HG02798 (cell line): ENCODE measurements around the gene RGS10.
"Not testable (repeated sequence)": the region's sequence is repeated elsewhere in the genome, so short reads cannot be mapped to it uniquely, and the experiment has no call there.

ENCODE experiments used
- ATAC-seq: cut with Tn5 transposase; IDR thresholded peaks from one replicate; pipeline ENCODE4 v1.9.1; 2021; ENCODE audit warnings: mild to moderate bottlenecking; ENCODE audit not compliant: unreplicated experiment, poor library complexity

The RGS10 gene

DNA sequence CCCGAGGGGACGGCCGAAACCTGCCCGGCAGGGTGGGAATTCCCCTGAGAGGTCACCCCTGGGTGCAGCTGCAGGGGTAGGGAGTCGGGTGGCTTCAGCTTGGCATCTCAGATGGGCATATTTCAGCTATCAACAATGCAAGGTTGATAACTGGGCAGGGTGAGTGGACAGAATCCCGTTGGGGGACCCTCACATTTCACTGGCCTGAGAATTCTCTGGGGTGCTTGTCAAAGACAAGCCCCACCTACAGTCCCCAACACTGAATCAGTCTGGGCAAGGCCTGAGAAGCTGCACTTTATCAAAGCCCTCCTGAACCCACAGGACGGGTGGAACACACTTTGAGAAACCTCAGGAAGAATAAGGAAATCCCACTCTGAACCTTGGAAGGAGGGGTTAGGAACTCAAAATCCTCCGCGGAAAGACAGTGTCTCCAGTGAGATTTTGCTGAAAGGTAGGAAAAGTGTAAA is 3.1 kb downstream of the RGS10 start:
- ATAC-seq = no peak

DNA sequence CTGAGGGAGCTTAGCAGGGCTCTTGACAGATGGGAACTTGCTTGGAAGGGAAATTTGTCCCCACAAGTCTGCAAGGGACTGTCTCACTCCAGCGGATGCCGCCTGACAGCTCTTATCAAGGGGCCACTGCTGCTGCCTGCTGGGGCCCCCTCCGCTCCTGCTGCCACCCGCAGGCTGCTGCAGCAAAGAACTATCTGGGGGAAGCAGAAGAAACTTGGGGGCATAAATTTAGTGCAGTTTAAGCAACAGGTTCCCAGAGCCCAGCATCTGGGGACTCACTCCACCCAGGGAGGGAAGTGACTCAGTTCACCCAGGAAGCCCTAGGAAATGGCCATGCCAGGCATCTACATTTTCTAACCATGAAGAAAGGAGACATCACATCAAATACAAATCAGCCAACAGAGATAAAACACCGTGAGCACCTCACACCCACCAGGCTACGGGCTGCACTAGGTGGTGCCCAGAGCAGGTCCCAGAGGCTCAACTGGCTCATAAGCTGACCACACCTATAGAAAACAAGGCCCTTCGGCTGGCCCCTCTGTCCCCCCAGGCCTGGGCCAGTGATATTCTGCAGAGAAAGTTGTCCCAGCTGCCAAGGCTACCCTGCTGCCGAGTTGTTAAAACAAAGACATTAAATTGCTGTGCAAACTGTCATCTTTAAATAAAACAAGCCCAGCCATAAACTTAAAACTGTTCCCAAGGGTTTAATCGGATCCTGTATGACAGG is 3.7 kb downstream of the RGS10 start:
- no peak for ATAC-seq

DNA sequence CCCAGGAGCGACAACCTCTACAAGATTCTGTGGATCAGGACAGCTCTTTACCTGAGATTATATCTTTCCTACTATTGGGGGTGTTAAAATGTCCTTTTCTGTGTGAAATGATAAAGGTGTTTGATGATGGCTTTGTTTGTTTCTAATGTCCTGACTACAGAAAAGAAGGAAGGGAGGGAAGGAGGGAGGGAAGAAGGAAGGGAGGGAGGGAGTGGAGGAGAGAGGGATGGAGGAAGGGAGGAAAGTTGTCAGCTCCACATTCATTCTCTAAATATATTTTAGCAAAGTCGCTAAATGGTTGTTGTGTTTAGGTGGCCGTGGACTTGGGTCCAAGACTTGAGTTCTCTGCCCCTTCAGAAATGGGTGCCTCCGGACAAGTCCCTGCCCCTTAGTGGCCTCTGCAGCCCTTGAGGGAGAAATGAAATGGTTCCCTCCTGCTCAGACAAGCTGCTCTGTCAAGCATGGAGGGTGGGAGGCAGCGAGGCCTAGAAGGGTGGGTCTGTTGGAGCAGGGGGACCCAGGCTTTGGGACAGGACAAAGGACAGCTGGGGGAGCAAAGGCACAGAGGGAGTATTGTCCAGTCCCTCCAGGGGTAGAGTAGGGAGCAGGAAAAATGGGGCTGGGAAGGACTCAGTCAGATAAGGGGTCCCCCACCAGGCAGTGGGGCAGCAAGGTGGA is 4.4 kb downstream of the RGS10 start:
- ATAC-seq = no peak

DNA sequence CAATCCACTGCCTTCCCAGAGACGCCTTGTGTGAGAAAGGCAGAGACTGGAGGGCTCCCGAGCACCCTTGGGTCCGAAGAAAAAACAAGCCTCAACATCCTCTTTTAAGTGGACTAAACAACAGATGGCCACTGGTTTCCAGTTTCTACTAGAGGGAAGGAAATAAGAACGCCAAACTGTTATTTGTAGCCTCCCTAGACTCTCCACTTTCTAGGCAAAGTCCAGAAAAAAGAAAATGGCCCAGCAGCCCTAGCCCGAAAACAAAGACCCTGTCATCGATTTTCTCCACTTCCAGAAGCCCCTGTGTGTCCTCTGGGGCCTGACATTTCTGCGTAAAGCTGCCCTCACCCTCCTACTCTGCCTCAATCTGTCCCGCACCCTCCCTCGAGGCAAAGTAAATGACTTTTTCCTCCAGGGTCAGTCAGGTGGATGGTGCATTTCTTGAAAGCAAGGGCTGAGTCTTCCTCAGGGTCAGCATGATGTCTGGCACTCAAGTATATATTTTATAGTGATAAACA is 6.0 kb downstream of the RGS10 start:
- no peak for ATAC-seq

DNA sequence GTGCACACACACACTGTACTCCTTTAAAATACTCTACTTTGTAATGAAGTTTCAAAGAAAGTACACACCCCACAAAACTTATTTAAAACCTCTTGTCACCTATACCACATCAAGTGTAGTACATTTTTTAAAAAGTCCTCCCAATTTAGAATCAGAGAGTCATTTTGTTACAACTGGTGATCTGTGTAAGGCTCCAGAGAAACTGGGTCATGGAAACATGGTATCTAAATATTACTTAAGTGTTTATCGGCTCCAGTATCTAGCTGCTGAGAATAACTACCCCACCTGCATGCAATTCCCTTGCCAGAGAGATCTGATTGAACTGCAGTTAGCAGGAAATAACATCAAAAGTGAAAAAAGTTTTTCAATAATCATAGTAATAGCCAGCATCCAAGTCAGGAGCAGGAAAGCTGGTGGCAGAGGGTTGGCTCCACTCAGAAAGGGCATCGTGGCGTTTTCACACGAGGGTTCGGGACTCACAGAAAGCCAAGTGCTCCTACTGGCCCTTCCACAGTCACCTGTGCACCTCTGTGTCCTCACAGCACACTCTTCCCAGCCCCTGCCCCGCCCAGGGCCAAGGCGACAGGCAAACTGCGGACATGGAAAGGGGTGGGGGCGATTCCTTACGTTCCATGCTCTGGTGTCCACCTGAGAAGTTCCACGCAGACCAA is 6.5 kb downstream of the RGS10 start:
- no peak for ATAC-seq

DNA sequence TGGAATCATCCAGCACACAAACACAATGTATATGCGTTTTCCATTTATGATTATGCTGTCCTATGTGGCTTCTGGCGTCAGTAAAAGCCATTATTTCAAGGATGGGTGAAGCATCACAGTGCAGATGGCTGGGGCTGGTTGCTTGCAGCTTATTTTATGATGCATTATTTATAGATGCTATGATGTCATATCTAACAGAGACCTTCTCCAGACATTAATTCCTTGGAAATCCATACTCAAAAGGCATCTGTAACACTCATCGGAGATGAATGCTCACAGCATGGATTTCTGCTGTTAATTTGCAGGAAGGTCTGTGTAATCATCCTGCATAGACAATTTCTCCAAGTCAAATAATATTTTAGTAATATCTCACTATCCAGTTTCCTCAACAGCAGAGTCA is 7.2 kb downstream of the RGS10 start:
- no peak for ATAC-seq

DNA sequence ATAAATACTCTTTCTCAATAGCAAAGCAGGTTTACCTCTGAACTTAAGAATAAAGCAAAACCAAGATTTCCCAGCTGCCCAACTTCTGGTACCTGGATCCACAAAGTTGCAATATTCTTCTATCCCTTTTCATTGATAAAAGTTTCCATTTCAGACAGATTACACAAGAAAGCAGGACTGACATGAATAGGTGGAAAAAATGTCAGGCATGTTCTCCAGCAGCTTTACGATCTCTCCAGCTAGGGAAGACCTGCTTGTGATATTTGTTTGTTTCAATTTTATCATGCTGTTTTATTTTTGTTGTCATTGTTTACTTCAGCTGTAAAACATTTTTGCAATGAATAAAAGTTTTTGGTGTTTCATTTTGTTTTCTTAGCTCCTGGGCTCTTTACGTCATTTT is 9.0 kb downstream of the RGS10 start:
- no peak for ATAC-seq

DNA sequence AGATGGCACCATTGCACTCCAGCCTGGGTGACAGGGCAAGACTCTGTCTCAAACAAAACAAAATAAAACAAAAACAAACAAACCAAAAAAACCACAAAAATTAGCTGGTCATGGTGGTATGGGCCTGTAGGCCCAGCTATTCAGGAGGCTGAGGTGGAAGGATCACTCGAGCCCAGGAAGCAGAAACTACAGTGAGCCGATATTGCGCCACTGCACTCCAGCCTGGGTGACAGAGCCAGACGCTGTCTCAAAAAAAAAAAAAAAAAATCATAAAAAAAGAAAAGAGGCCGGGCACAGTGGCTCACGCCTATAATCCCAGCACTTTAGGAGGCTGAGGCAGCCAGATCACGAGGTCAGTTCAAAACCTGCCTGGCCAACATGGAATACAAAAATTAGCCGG is 9.7 kb downstream of the RGS10 start:
- not testable (repeated sequence) for ATAC-seq

DNA sequence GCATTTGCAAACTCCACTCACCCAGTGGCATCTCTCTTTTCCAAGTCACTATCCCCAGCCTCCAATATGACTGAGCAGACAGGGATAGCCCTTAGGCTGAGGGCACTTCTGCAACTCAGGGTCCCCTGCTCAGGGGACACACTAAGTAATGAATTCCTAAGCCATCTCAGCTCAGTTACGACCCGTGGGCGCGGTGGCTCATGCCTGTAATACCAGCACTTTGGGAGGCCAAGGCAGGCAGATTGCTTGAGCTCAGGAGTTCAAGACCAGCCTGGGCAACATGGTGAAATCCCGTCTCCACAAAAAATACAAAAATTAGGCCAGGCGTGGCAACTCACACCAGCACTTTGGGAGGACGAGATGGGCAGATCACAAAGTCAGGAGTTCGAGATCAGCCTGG is 10.3 kb downstream of the RGS10 start:
- ATAC-seq = not testable (repeated sequence)

DNA sequence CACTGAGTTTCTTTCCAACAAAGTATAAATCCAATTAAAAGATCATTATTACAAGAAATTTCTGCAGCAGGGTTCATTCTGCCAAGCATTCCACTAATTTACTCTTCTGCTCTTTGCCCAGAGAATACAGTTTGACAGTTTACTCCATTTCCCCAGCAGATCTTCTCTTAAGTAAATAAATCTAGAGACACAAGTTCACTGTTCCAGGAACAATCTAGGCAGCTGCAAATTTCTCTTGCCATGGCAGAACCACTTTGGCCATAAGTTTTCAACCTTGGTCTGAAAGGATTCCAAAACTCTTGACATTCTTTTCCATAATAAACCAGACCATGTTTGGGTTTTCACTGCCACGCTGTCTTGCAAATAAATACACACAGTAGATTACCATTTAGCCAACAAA is 11.5 kb downstream of the RGS10 start:
- no peak for ATAC-seq

DNA sequence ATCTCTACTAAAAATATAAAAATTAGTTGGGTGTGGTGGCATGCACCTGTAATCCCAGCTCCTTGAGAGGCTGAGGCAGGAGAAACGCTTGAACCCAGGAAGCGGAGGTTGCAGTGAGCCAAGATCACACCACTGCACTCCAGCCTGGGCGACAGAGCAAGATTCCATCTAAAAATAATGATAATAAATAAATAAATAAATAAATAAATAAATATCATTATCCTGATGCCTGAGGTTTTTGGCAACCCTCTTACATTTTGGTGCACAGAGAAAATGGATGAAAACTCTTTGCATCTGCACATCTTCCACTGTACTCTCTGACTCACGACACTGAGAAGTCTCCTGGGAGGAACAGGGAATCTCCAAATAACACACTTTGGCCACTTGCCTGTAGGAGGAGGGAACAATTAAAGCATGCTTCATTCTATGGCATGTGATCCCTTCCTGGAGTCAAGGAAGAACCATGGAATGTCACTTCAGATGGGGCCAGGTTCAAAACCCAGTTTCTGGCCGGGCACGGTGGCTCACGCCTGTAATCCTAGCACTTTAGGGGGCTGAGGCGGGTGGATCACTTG is 13.8 kb downstream of the RGS10 start:
- ATAC-seq = not testable (repeated sequence)

DNA sequence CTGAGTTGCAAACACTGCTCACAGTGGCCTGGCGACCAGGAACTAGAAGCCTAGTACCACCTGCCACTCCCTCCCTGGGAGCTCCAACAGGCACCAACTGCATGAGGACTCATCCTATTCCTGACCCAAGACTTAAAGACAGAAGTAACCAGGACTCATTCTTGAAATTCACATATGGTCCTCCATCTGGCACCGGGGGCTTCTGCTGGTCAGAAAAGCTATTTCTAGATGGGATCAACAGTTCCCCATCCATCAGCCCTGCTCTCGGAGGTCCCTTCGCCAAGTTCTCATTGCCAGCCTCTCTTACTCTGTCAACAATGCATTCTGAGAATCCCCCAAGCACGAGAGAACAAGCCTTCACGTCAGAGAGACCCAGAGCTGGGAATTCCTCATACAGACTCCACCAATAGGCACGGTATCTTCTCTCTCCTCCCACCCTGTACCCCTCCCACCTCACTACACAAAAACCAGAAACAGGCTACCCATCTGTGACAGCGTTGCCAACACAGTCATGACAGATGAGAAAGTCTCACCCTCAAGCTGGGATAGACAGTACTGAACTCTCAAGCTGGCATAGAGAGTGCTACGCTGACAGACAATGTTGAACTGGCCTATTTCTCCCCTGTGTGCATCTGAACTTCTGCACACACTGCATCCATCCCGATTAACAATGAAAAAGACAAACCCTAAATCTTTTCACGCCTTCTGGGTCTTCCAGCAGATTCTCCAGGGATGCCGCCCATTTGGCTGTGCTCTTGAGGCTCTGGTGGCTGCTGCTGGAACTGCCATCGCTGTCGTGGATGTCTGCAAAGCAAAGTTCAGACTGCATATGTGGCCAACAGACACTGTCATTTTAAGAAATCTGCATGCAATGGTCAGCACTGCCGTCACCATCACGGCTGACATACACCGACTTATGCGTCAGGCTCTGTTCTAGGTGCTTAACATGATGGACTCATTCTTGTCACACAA is 15.6 kb downstream of the RGS10 start:
- ATAC-seq = no peak

DNA sequence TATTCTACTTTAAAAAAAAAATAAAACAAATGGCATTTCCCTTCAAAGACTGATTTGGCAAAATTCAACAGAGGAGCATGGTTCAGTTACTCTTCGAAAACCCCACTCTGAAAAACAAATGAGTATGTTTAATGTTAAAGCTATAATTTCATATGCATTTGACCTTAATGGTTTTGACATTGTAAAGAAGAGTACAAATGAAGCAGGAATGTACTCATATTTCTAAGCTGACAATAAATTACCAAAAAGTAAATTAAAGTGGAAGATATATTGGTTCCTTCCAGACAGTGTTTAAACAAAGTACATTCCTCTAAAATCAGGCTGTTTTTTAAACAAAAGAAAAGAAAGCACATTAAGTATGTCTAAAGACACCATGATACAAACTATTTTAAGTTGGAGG is 16.4 kb downstream of the RGS10 start:
- no peak for ATAC-seq

DNA sequence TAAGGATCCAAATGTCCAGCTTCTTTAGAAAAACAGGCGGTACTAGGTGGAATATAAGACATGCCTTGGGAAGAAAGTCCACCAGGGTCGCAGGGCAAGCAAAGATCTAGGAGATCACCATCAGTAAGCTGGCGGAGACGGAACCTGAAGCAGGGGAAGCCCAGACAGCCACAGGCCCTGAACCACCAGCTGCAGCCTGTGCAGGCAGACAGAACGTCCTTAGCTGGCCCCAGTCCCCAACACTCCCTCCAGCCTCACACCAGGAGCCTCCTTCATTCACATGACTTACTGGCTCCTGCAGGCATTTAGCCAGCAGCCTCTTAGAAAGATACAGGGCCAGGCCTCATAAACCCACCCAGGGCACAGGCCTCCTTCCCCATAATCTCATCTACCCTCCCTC is 17.4 kb downstream of the RGS10 start:
- ATAC-seq = no peak

DNA sequence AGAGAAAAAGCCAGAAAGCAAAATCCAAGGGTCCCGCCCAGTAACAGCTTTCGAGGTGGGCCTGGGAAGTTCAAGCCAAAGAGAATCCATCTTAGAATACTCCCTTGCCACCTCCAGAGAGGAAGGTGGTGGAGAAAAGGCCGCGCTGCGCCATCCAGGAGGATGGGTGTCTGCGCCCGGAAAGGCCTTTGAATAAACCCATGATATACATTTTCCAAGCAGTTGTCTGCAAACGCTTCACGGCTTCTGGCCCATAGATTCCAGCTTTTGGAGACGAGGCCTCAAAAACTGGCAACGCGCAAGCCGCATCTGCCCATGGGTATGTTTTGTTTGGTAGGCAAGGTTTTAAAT is 17.8 kb downstream of the RGS10 start:
- no peak for ATAC-seq

DNA sequence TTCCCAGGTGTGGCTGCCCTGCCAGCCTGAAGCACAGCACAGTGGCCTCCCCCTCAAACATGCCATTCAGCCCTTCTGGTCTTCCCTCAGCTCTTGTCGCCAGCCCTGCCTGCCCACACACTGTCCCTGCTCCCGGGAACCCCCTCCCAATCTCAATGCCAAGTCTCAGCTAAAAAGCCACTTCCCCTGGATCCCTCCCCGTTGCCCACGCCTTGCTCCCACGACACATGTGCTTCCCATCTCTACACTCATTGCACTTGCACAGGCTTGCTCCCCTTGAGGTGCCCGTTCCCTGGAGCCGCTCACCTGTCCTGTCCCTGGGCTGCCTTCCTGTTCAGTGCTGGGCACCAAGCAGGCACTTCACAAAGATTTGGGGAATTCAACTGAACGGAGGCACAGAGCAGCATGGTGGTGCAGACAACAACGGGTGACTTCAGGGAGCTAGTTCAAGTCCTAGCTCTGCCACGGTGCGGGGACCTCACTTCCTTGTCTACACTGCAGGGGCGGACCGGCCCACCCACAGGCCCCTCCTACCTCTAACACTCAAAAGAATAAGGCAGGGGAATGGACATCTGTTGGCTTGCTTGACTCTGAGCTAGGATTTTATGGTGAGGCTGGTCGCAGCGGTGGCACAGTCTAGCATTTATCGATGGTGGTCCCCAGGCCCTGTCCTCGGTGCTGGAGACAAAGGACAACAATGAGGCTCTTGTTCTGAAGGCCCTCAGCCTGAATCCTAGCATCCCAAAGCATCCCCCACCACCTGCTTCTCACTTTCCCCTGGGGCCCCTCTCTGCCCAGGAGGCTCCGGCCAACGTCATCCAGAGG is 18.4 kb downstream of the RGS10 start:
- no peak for ATAC-seq

DNA sequence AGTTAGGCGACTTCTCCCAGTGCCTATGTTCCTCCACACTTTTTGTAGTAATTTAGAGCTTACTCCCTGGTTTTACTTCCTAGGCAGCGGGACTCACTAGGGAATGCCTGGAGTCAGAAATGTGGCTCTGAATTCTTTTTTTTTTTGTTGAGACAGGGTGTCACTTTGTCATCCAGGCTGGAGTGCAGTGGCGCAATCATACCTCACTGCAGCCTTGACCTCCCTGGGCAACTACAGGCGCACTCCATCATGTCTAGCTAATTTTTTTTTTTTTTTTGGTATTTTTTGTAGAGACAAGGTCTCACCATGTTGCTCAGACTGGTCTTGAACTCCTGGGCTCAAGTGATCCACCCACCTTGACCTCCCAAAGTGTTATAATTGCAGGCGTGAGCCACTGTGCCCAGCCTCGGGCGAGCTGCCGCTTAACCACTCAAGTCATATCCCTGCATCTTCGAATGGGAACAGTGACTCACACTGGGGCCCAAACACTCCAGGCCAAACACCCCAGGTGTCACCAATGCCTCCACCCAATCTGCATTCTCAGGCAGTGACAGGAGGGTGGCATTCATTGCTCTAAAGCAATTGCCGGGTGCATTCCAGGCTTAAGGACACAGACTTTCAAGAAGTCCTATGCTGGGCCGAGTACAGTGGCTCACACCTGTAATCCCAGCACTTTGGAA is 19.6 kb downstream of the RGS10 start:
- ATAC-seq = no peak

DNA sequence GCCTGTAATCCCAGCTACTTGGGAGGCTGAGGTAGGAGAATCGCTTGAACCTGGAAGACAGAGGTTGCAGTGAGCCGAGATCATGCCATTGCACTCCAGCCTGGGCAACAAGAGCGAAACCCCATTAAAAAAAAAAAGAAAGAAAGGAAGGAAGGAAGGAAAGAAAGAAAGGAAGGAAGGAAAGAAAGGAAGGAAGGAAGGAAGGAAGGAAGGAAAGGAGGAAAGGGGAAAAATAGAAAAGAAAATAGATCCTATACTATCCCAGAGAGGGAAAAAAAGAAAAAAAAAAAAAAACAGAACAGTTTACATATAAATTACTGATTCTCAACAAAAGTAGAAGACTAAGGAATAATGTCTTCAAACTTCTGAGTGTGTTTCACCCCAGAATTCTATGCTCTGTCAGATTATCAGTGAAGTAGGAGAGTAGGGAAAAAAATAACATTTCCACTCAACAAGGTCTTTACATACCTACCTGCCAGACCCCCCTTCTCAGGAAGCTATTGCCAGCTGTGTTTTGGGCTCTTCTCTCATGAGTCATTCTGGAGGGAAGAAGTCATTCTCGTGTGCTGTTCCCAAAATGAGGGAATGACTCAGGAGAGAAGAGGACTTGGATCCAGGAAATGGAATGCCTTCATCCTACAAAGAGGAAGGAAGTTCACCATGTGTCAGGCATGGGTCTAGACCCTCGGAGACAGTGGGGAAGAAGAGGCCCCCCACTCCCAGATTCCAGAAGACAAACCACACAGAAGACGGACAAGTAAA is 20.9 kb downstream of the RGS10 start:
- no peak for ATAC-seq
